Measurements from ENCODE around the gene MAN2B2.
A peak's percentile ranks its signal among the peaks of the same experiment; 100 is the strongest.
"Not testable (repeated sequence)": the region's sequence is repeated elsewhere in the genome, so short reads cannot be mapped to it uniquely, and the experiment has no call there.

MAN2B2 gene

GRCh38 chr4:6640292-6641163 is 65.5 kb downstream of the MAN2B2 start, which contains the start of gene MRFAP1:
MRFAP1 (plus strand) TSS chr4:6640685; CDS start chr4:6640863, 178 bp downstream.
- DNase-seq (ENCODE audit: low read depth in 2 of 3, low spot score in 2 of 3), result peak; percentile 74 to 82 (median 80)

- no peak for DNase-seq (ENCODE audit: low read depth in 2 of 3, low spot score in 2 of 3)
These were observed 66.4 kb downstream of the MAN2B2 start for GRCh38 chr4:6641164-6641970.

GRCh38 chr4:6641971-6642320 is 67.0 kb downstream of the MAN2B2 start:
- no peak for DNase-seq (ENCODE audit: low read depth in 2 of 3, low spot score in 2 of 3)

- no peak for DNase-seq (ENCODE audit: low read depth in 2 of 3, low spot score in 2 of 3)
These were observed 68.3 kb downstream of the MAN2B2 start for GRCh38 chr4:6643141-6643847.

- DNase-seq (ENCODE audit: low read depth in 2 of 3, low spot score in 2 of 3), result no peak
These were observed 70.0 kb downstream of the MAN2B2 start for GRCh38 chr4:6644792-6645530.

GRCh38 chr4:6647169-6647568 is 72.2 kb downstream of the MAN2B2 start:
- DNase-seq (ENCODE audit: low read depth in 2 of 3, low spot score in 2 of 3), result no peak

- DNase-seq (ENCODE audit: low read depth in 2 of 3, low spot score in 2 of 3), result no peak
These were observed 72.7 kb downstream of the MAN2B2 start for GRCh38 chr4:6647582-6648230.

- no peak for DNase-seq (ENCODE audit: low read depth in 2 of 3, low spot score in 2 of 3)
These were observed 74.2 kb downstream of the MAN2B2 start for GRCh38 chr4:6649216-6649615.

- not testable (repeated sequence) for DNase-seq (ENCODE audit: low read depth in 2 of 3, low spot score in 2 of 3)
These were observed 79.2 kb downstream of the MAN2B2 start for GRCh38 chr4:6654211-6654610.

- not testable (repeated sequence) for DNase-seq (ENCODE audit: low read depth in 2 of 3, low spot score in 2 of 3)
These were observed 80.3 kb downstream of the MAN2B2 start for GRCh38 chr4:6655291-6655690.

GRCh38 chr4:6655924-6656323 is 80.9 kb downstream of the MAN2B2 start:
- no peak for DNase-seq (ENCODE audit: low read depth in 2 of 3, low spot score in 2 of 3)

GRCh38 chr4:6657242-6658208 is 82.5 kb downstream of the MAN2B2 start:
- no peak for DNase-seq (ENCODE audit: low read depth in 2 of 3, low spot score in 2 of 3)

- no peak for DNase-seq (ENCODE audit: low read depth in 2 of 3, low spot score in 2 of 3)
These were observed 83.2 kb downstream of the MAN2B2 start for GRCh38 chr4:6658209-6658595.

GRCh38 chr4:6658597-6659075 is 83.6 kb downstream of the MAN2B2 start:
- no peak for DNase-seq (ENCODE audit: low read depth in 2 of 3, low spot score in 2 of 3)

- DNase-seq (ENCODE audit: low read depth in 2 of 3, low spot score in 2 of 3), result no peak
These were observed 84.9 kb downstream of the MAN2B2 start for GRCh38 chr4:6659897-6660296.

GRCh38 chr4:6660430-6660829 is 85.4 kb downstream of the MAN2B2 start:
- no peak for DNase-seq (ENCODE audit: low read depth in 2 of 3, low spot score in 2 of 3)

- no peak for DNase-seq (ENCODE audit: low read depth in 2 of 3, low spot score in 2 of 3)
These were observed 87.6 kb downstream of the MAN2B2 start for GRCh38 chr4:6662591-6662990.

- no peak for DNase-seq (ENCODE audit: low read depth in 2 of 3, low spot score in 2 of 3)
These were observed 88.8 kb downstream of the MAN2B2 start for GRCh38 chr4:6663596-6664393.
